HG02981 (cell line): ENCODE data around the gene NTSR1.

Experiments used
- ATAC-seq: cut with Tn5 transposase; IDR thresholded peaks from one replicate; pipeline ENCODE4 v1.9.1; 2021; ENCODE audit warnings: mild to moderate bottlenecking, moderate library complexity; ENCODE audit not compliant: unreplicated experiment

The NTSR1 gene

DNA sequence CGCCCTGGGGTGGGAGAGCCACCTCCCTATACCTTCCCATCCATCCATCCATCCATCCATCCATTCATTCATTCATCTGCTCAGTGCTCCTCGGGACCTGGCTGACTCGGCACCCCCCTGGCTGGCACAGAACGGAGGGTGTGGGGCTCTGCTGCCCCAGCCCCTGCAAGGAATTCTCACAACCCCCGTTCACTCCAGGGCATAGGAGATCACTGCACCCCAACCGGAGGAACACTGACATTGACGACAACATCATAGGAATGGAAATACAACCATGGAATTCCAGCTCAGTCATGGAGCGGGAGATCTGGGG is 59.6 kb downstream of the NTSR1 start:
- ATAC-seq = no peak

- no peak for ATAC-seq
These were observed 60.1 kb downstream of the NTSR1 start for GRCh38 chr20:62768551-62769287.

- no peak for ATAC-seq
These were observed 60.9 kb downstream of the NTSR1 start for GRCh38 chr20:62769346-62770071.

DNA sequence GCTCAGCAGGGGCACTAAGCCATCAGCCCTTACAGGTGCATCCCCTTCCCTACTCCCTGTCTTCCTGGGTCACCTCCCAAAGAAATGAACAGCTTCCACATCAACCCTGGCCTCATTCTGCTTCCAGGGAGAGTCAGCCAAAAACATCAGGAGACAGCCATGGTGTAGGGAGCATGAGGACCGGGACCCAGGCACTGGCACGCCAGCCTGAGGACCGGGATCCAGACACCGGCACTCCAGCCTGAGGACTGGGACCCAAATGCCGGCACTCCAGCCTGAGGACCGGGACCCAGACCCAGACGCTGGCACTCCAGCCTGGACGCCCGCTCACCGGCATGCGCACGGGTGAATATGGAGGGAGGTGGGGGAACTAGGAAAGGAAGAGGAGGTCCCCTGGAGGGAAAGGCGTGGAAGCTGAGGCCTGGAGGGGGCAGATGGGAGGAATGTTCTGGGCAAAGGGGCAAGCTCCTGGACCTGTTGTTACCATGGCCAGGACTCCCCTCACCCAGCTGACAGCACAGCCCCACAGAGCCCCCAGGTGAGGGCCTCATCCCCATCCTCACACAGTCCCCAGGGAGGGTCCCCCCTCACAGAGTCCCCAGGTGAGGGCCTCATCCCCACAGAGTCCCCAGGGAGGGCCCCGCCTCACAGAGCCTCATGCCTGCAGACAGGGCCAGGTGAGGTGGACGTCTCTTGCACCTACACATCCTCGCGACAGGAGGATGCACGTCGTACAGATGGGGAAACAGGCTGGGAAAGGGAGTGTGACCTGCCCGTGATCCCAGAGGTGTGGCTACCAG is 61.7 kb downstream of the NTSR1 start:
- ATAC-seq = no peak

DNA sequence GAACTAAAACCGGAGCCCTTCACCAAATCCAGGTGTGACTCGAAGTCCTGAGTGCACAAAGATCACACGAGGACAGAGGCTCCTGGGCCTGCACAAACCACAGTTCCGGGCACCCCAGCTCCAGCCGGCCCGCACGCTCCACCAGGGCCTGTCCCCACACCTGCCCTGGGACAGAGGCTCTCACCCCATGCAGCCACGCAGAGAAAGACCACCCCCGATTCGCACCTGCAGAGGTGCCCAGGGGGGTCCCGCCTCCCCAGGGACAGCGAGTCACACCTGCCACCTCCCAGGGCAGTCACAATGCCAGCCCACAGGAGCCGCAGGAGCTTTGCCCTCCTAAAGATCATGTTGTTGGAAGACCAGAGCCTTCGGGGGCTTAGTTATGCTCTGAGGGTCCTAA is 62.3 kb downstream of the NTSR1 start:
- ATAC-seq = no peak

GRCh38 chr20:62771396-62772102 is 62.9 kb downstream of the NTSR1 start:
- no peak for ATAC-seq

DNA sequence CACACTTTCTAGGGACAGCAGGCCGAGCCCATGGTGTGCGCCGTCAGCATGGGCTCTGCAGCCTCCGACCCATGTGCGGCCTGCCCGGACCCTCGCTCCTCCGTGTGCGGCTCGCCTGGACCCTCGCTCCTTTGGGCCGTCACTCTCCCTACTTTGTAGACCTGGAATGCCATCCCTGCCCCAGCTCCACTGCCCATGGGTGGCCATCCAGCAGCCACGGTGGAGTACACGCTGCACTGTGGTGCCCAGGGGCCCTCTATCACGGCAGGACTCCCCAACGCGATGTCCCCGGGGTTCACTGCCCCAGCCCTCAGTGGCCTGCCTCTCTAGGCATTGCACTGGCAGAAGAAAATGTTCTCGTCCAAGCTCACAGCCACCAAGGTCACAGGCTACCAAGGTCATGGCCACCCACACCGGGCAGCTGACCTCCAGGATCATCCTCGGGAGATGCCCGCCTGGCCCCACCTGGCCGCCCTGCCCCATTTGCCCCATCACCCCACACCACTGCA is 63.5 kb downstream of the NTSR1 start:
- ATAC-seq = no peak

DNA sequence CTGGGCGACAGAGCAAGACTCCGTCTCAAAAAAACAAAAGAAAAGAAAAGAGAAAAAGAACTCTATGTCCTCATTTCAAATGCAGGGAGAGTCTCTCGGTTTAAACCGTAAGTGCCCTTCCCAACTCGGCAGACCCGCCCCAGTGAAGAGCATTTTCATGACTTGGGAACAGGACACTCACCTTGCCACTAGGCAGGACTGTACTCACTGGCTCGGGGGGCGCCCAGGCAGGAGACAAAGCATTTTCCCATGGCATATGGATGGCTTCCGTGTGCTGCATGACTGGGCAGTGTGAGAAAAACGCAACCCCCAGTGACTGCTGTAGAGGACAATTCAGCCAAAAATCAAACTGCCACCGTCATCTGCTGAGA is 64.0 kb downstream of the NTSR1 start:
- no peak for ATAC-seq

GRCh38 chr20:62772990-62773844 is 64.6 kb downstream of the NTSR1 start:
- no peak for ATAC-seq

- ATAC-seq = no peak
These were observed 65.4 kb downstream of the NTSR1 start for GRCh38 chr20:62773845-62774714.

DNA sequence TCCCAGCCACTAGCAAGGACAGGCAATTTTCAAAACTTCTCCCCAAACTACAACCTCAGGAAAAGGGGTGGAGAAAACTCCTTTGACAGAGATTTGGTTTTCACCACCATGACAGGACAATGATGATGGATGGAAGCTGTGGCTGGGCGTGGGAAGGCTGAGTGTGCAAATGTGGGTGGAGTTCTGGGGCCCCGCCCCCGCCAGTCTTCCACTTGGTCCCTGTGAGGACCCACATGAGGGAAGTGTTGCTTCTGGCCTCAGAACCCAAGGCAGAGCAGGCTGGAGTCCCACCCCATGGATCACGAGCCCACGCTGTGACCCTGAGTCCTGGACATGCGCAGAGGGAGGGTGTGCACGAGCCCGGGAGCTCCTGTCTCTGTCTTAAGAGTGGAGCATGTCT is 66.1 kb downstream of the NTSR1 start:
- no peak for ATAC-seq

DNA sequence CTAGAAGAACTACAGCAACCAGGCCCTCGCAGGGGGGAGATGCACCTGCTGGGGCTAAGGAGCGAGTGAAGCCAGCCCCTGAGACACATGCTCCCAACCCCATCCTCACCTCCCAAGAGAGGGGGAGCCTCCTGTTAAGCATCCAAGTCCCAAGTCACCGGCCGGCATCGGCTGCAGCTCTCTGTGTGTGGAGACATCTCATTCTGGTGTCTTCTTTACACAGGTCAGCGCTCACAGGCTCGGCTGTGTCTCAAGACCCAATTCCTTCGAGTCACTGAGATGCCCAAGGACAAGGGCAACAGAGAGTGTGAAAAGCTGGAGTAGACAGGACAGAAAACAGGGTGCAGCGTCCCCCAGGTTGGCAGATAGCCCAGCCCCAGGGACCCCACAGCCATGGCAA is 66.6 kb downstream of the NTSR1 start:
- no peak for ATAC-seq

- no peak for ATAC-seq
These were observed 67.5 kb downstream of the NTSR1 start for GRCh38 chr20:62776035-62776691.

- no peak for ATAC-seq
These were observed 68.3 kb downstream of the NTSR1 start for GRCh38 chr20:62776692-62777527.

DNA sequence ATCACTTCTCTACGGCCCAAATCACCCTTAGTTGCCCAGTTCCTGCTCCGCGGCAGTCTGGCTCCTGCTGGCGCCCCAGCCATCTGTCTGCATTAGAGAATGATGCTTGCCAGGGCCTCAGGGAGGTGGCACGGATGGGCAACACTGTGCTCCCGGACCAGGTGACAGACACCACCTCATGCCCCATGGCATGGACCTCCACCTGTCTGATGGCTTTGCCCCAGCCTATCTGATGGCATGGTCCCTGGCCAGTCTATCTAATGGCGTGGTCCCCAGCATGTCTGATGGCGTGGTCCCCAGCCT is 68.8 kb downstream of the NTSR1 start:
- ATAC-seq = no peak

- no peak for ATAC-seq
These were observed 69.4 kb downstream of the NTSR1 start for GRCh38 chr20:62778058-62778457.

- no peak for ATAC-seq
These were observed 70.2 kb downstream of the NTSR1 start for GRCh38 chr20:62778601-62779416.
